PC-9 (cell line): Measurements from ENCODE around the gene RNU1-1. TPM values are rescaled to one million over a fixed set of nuclear protein-coding genes. Genes with fewer than 3 reads are reported as not detected.
"Not testable (repeated sequence)": the region's sequence is repeated elsewhere in the genome, so short reads cannot be mapped to it uniquely, and the experiment has no call there.

Experiments used
- BruUV-seq: library from RNA; stranded (reverse); fragments of 400-500 nt; replicated peaks from 2 replicates; lab custom pipeline; 2021; lab: Mats Ljungman, UMichigan
- CTCF ChIA-PET: fragments of 300-600 bp; sonication (Branson Sonifier 250); formaldehyde crosslinking; loops from one replicate; lab custom pipeline; 2022; ENCODE audit warnings: antibody characterized with exemption; lab: Charles Lee
- POLR2A ChIA-PET: fragments of 300-600 bp; sonication (Branson Sonifier 250); formaldehyde crosslinking; loops from one replicate; lab custom pipeline; 2022; ENCODE audit warnings: antibody characterized with exemption; ENCODE audit not compliant: unreplicated experiment; lab: Charles Lee
- DNase-seq, 2 experiments: peaks; one replicate each; pipeline versions ENCODE4 v3.0.0 to v3.0.0-alpha.2; 2015 to 2022; ENCODE audit warnings: mixed read lengths in 1 of 2
- H2AFZ ChIP-seq: fragments of 200-600 bp; sonication (generic); 2 replicates; pipeline ENCODE4 v1.8.1; 2017; ENCODE audit warnings: antibody characterized with exemption
- H3F3A ChIP-seq: fragments of 200-600 bp; sonication (generic); 2 replicates; pipeline ENCODE4 v1.8.1; 2017; ENCODE audit warnings: antibody characterized with exemption, mild to moderate bottlenecking, low read depth; ENCODE audit not compliant: insufficient read depth
- H3K27ac ChIP-seq: fragments of 200-600 bp; sonication (generic); 2 replicates; pipeline ENCODE4 v1.6.1; 2016; ENCODE audit warnings: mixed run types
- H3K27me3 ChIP-seq: fragments of 200-600 bp; sonication (generic); 2 replicates; pipeline ENCODE4 v1.6.1; 2016; ENCODE audit warnings: low read depth, mixed run types; ENCODE audit not compliant: insufficient read depth
- H3K36me3 ChIP-seq: fragments of 200-600 bp; sonication (generic); 2 replicates; pipeline ENCODE4 v1.6.1; 2016; ENCODE audit warnings: low read depth, mixed run types
- H3K4me1 ChIP-seq: fragments of 200-600 bp; sonication (generic); replicated peaks from 2 replicates; pipeline ENCODE4 v1.6.1; 2016; ENCODE audit warnings: mixed run types; ENCODE audit not compliant: insufficient read depth
- H3K4me2 ChIP-seq: fragments of 200-600 bp; sonication (generic); 2 replicates; pipeline ENCODE4 v1.6.1; 2017; ENCODE audit warnings: mixed run types
- H3K4me3 ChIP-seq: fragments of 200-600 bp; sonication (generic); 2 replicates; pipeline ENCODE4 v1.6.1; 2016; ENCODE audit warnings: mixed run types
- H3K79me2 ChIP-seq: fragments of 200-600 bp; sonication (generic); 2 replicates; pipeline ENCODE4 v1.6.1; 2017; ENCODE audit warnings: low read depth, mixed run types
- H3K9me2 ChIP-seq: fragments of 200-600 bp; sonication (generic); 2 replicates; pipeline ENCODE4 v1.8.1; 2017; ENCODE audit warnings: mild to moderate bottlenecking; ENCODE audit not compliant: insufficient read depth
- H3K9me3 ChIP-seq: fragments of 200-600 bp; sonication (generic); 2 replicates; pipeline ENCODE4 v1.8.1; 2016; ENCODE audit warnings: low read depth; ENCODE audit not compliant: insufficient read depth
- H4K20me1 ChIP-seq: fragments of 200-600 bp; sonication (generic); 2 replicates; pipeline ENCODE4 v1.8.1; 2017; ENCODE audit not compliant: insufficient read depth
- EZH2 ChIP-seq: fragments of 200-600 bp; sonication (generic); IDR thresholded peaks from 2 replicates; pipeline ENCODE4 v1.8.0; 2017; ENCODE audit warnings: antibody characterized with exemption, low read depth
- intact Hi-C: fragments of 100-400 bp; cut with micrococcal nuclease; formaldehyde crosslinking; loops from one replicate; pipeline ENCODE4 v1.10.0; 2022; ENCODE audit not compliant: unreplicated experiment
- total RNA-seq: library from RNA; stranded (reverse); gene quantifications from 2 replicates; pipeline ENCODE4 v1.2.3, GENCODE V29; 2021
- TF ChIP-seq, protein P1 (sequence below): fragments of 200-600 bp; sonication (generic); conservative IDR thresholded peaks from 2 replicates; pipeline ENCODE4 v1.6.1; 2017; ENCODE audit warnings: mixed run types, antibody characterized with exemption, mild to moderate bottlenecking, moderate library complexity

RNU1-1 gene
- total RNA-seq, 1 experiment from 2014 or later, result 1,333 TPM

DNA sequence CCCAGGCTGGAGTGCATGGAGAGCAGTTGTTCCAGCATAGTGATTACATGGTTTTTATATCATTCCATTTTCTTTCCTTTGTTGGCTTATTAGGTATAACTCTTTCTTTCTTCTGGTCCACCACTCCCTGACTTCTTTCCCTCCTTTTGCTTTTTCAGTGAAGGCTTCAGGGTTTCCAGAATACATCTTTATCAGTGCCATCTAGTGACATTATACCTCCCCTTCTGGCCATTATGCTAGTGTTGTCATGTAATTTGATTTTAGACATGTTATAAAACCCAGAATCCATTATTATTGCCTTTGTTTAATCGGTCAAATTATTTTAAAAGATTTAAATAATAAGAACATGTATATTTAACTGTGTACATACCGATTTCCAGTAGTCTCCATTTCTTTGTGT is 10.6 kb downstream of the RNU1-1 start:
- H3K4me2 ChIP-seq, result no peak overlapping the region
- no peaks in the 10 kb centered on the region for H3K79me2 ChIP-seq
- no TSS peak for BruUV-seq
- H3K4me3 ChIP-seq, result no peak overlapping the region
- intact Hi-C loops, result no loop called here
- H3K9me3 ChIP-seq, result no peaks in the 10 kb centered on the region; the same call in 1 of the 2 replicates
- no peaks in the 10 kb centered on the region for H3K36me3 ChIP-seq
- TF ChIP-seq EZH2, result no peak
- TF ChIP-seq, protein P1, sequence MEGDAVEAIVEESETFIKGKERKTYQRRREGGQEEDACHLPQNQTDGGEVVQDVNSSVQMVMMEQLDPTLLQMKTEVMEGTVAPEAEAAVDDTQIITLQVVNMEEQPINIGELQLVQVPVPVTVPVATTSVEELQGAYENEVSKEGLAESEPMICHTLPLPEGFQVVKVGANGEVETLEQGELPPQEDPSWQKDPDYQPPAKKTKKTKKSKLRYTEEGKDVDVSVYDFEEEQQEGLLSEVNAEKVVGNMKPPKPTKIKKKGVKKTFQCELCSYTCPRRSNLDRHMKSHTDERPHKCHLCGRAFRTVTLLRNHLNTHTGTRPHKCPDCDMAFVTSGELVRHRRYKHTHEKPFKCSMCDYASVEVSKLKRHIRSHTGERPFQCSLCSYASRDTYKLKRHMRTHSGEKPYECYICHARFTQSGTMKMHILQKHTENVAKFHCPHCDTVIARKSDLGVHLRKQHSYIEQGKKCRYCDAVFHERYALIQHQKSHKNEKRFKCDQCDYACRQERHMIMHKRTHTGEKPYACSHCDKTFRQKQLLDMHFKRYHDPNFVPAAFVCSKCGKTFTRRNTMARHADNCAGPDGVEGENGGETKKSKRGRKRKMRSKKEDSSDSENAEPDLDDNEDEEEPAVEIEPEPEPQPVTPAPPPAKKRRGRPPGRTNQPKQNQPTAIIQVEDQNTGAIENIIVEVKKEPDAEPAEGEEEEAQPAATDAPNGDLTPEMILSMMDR, result no peak
- no peaks in the 10 kb centered on the region for H3F3A ChIP-seq
- no peaks in the 10 kb centered on the region for H3K9me2 ChIP-seq
- H3K27ac ChIP-seq, result no peak overlapping the region
- POLR2A ChIA-PET, result no interaction called here
- no peak overlapping the region for H2AFZ ChIP-seq
- DNase-seq, result no peak
- no peaks in the 10 kb centered on the region for H3K4me1 ChIP-seq
- no peaks in the 10 kb centered on the region for H3K27me3 ChIP-seq
- H4K20me1 ChIP-seq, result no peaks in the 10 kb centered on the region
- CTCF ChIA-PET, result no interaction called here

DNA sequence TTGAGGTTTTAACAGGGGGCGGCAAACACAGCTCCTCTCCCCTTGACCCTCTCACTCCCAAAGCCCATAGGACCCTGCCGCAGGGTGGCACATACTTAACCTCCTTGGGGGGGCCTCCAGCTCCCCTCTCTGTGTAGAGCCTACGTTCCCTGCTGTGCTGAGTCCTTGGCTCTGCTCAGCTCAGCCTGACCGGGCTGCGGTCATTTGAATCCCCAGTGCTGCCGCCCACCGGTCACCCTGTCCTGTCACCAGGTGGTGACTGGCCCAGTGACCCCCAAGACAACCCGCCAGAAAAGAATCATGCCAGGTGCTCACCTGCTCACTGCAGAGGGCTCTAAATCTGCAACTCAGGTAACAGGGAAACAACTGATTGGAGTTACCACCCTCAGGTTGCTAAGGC is 12.6 kb downstream of the RNU1-1 start:
- H4K20me1 ChIP-seq, POLR2A ChIA-PET: not testable (repeated sequence)

DNA sequence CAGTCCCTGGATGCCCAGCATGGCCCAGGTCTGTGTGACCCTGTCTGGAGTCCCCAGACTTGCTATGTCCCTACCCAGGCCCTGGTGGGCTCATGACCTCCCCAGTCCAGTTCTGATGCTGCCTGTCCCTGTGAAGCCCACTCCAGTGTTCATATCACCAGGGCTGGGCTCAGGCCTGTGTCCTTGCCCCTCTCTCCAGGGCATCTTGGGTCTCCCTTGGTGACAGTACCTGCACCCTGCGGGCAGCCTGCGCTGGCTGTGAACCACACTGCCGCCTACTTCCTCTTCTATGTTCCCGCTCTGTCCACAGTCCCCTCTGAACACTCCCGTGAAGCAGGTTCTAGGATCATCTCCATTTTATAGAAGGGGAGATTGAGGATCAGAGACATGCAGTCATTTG is 13.1 kb downstream of the RNU1-1 start:
- H3K4me2 ChIP-seq, H3K9me3 ChIP-seq, H3K9me2 ChIP-seq, H3K36me3 ChIP-seq, H3K4me1 ChIP-seq, CTCF ChIA-PET, H3K79me2 ChIP-seq, intact Hi-C loops, POLR2A ChIA-PET, H3K4me3 ChIP-seq, H3F3A ChIP-seq, H2AFZ ChIP-seq, BruUV-seq, H3K27me3 ChIP-seq, H4K20me1 ChIP-seq, DNase-seq, H3K27ac ChIP-seq: not testable (repeated sequence)

More for the DNA sequence above, 12.6 kb downstream of the RNU1-1 start:
- H3K4me2 ChIP-seq, H3K27ac ChIP-seq, BruUV-seq, intact Hi-C loops, H2AFZ ChIP-seq, H3F3A ChIP-seq, DNase-seq, H3K9me2 ChIP-seq, H3K36me3 ChIP-seq, H3K9me3 ChIP-seq, CTCF ChIA-PET, H3K4me3 ChIP-seq, H3K27me3 ChIP-seq, H3K79me2 ChIP-seq, H3K4me1 ChIP-seq: not testable (repeated sequence)

DNA sequence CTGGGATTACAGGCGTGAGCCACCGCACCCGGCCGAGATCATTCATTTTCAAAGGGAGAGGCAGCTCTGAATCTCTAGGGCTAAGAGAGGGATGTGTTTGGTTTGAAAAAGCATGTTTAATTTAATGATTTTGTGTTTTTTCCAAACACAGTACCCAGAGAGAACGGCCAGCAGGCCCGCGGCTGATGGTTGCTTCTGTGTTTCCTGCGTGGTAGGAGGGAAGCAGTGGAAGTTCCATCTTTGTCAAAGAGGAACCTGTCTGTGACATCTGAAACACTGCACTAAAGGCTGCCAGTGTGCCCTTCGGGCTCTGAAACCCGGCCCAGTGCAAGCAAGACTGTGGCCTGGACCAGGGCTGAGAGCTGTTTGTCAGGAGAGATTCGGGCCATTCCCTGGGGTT is 13.6 kb downstream of the RNU1-1 start:
- not testable (repeated sequence) for BruUV-seq

More for the DNA sequence above, 13.6 kb downstream of the RNU1-1 start:
- H2AFZ ChIP-seq, H3K79me2 ChIP-seq, H3K36me3 ChIP-seq, H3K27ac ChIP-seq, DNase-seq, H3K27me3 ChIP-seq, H3K4me3 ChIP-seq, H3K9me2 ChIP-seq, intact Hi-C loops, CTCF ChIA-PET, H3F3A ChIP-seq, H3K4me1 ChIP-seq, H3K9me3 ChIP-seq, H4K20me1 ChIP-seq: not testable (repeated sequence)
- POLR2A ChIA-PET, result interaction anchor here (0.6 kb wide), 1 partner anchor 34 kb away, joined by 3 read pairs; no protein-coding TSS in a partner anchor
- H3K4me2 ChIP-seq, result peak overlapping the region; percentile 88
